Measurements from ENCODE around the gene TDRD5.

Gene TDRD5

GRCh38 chr1:179590671-179591070 lies 961 bp upstream of the TDRD5 start:
- no CpG with 5 or more reads among the region's 11 CpGs for WGBS (ENCODE audit: extremely low coverage, insufficient coverage, low lambda C conversion rate)
- Histone ChIP-seq H3K79me2 (ENCODE audit: control insufficient read depth, insufficient read depth, low read length) (no peaks in the 10 kb centered on the region), H3K27me3 (ENCODE audit: insufficient read depth, low read length, poor library complexity) (no peaks in the 10 kb centered on the region), H3K18ac (ENCODE audit: low read length) (no peak overlapping the region), H2BK15ac (replicated peaks; ENCODE audit: low read depth) (no peak overlapping the region), H3K27ac (ENCODE audit: low read depth, low read length) (no peak overlapping the region), H2AK5ac (ENCODE audit: low read length) (no peak overlapping the region), H4K8ac (ENCODE audit: low read depth, low read length) (no peak overlapping the region), H3K56ac (ENCODE audit: low read length) (no peak overlapping the region), H2BK120ac (ENCODE audit: low read depth, low read length) (no peak overlapping the region), H3K4me1 (ENCODE audit: control insufficient read depth, low read depth, low read length) (no peaks in the 10 kb centered on the region), H3K79me1 (ENCODE audit: low read length) (no peaks in the 10 kb centered on the region), H2BK5ac (ENCODE audit: low read length) (no peak overlapping the region), H3K4me2 (ENCODE audit: low read length) (no peak overlapping the region), H3K9ac (ENCODE audit: low read length) (no peak overlapping the region), H4K5ac (ENCODE audit: low read length) (no peak overlapping the region), H3K36me3 (ENCODE audit: control insufficient read depth, insufficient read depth, low read length) (no peaks in the 10 kb centered on the region), H3K23ac (ENCODE audit: low read length) (no peak overlapping the region), H3K4me3 (ENCODE audit: low read length) (no peak overlapping the region), H3K4ac (ENCODE audit: low read depth, low read length) (no peak overlapping the region)
- no peak for DNase-seq

GRCh38 chr1:179591253-179591591 lies 410 bp upstream of the TDRD5 start:
- no peak overlapping the region for H2BK15ac ChIP-seq (replicated peaks; ENCODE audit: low read depth)
- H3K4me3 ChIP-seq (ENCODE audit: low read length), result no peak overlapping the region
- H3K79me1 ChIP-seq (ENCODE audit: low read length), result no peaks in the 10 kb centered on the region
- H4K5ac ChIP-seq (ENCODE audit: low read length), result no peak overlapping the region
- no peak overlapping the region for H3K18ac ChIP-seq (ENCODE audit: low read length)
- H3K27ac ChIP-seq (ENCODE audit: low read depth, low read length), result no peak overlapping the region
- H4K8ac ChIP-seq (ENCODE audit: low read depth, low read length), result no peak overlapping the region
- no peak overlapping the region for H3K9ac ChIP-seq (ENCODE audit: low read length)
- no peak overlapping the region for H2BK120ac ChIP-seq (ENCODE audit: low read depth, low read length)
- H2AK5ac ChIP-seq (ENCODE audit: low read length), result no peak overlapping the region
- H3K23ac ChIP-seq (ENCODE audit: low read length), result no peak overlapping the region
- H3K79me2 ChIP-seq (ENCODE audit: control insufficient read depth, insufficient read depth, low read length), result no peaks in the 10 kb centered on the region
- no peak for DNase-seq
- no CpG with 5 or more reads among the region's 7 CpGs for WGBS (ENCODE audit: extremely low coverage, insufficient coverage, low lambda C conversion rate)
- H3K4me2 ChIP-seq (ENCODE audit: low read length), result no peak overlapping the region
- H3K4ac ChIP-seq (ENCODE audit: low read depth, low read length), result no peak overlapping the region
- H3K27me3 ChIP-seq (ENCODE audit: insufficient read depth, low read length, poor library complexity), result no peaks in the 10 kb centered on the region
- no peak overlapping the region for H3K56ac ChIP-seq (ENCODE audit: low read length)
- H3K36me3 ChIP-seq (ENCODE audit: control insufficient read depth, insufficient read depth, low read length), result no peaks in the 10 kb centered on the region
- H2BK5ac ChIP-seq (ENCODE audit: low read length), result no peak overlapping the region
- H3K4me1 ChIP-seq (ENCODE audit: control insufficient read depth, low read depth, low read length), result no peaks in the 10 kb centered on the region

- Histone ChIP-seq H3K18ac (ENCODE audit: low read length) (no peak overlapping the region), H3K79me2 (ENCODE audit: control insufficient read depth, insufficient read depth, low read length) (no peaks in the 10 kb centered on the region), H3K79me1 (ENCODE audit: low read length) (no peaks in the 10 kb centered on the region), H3K9ac (ENCODE audit: low read length) (no peak overlapping the region), H2BK15ac (replicated peaks; ENCODE audit: low read depth) (no peak overlapping the region), H3K4me1 (ENCODE audit: control insufficient read depth, low read depth, low read length) (no peaks in the 10 kb centered on the region), H3K4me3 (ENCODE audit: low read length) (no peak overlapping the region), H2BK5ac (ENCODE audit: low read length) (no peak overlapping the region), H3K36me3 (ENCODE audit: control insufficient read depth, insufficient read depth, low read length) (no peaks in the 10 kb centered on the region), H4K5ac (ENCODE audit: low read length) (no peak overlapping the region), H3K27me3 (ENCODE audit: insufficient read depth, low read length, poor library complexity) (no peaks in the 10 kb centered on the region), H2AK5ac (ENCODE audit: low read length) (no peak overlapping the region), H3K23ac (ENCODE audit: low read length) (no peak overlapping the region), H3K56ac (ENCODE audit: low read length) (no peak overlapping the region), H3K4me2 (ENCODE audit: low read length) (no peak overlapping the region), H3K27ac (ENCODE audit: low read depth, low read length) (no peak overlapping the region), H2BK120ac (ENCODE audit: low read depth, low read length) (no peak overlapping the region), H3K4ac (ENCODE audit: low read depth, low read length) (no peak overlapping the region), H4K8ac (ENCODE audit: low read depth, low read length) (no peak overlapping the region)
- no CpG with 5 or more reads among the region's 1 CpG for WGBS (ENCODE audit: extremely low coverage, insufficient coverage, low lambda C conversion rate)
- DNase-seq, result no peak
These were observed 7.0 kb downstream of the TDRD5 start for GRCh38 chr1:179598631-179599030.

GRCh38 chr1:179599623-179600249 lies 8.1 kb downstream of the TDRD5 start:
- Histone ChIP-seq H4K8ac (ENCODE audit: low read depth, low read length) (no peak overlapping the region), H3K4ac (ENCODE audit: low read depth, low read length) (no peak overlapping the region), H3K79me2 (ENCODE audit: control insufficient read depth, insufficient read depth, low read length) (no peaks in the 10 kb centered on the region), H2BK15ac (replicated peaks; ENCODE audit: low read depth) (no peak overlapping the region), H3K4me2 (ENCODE audit: low read length) (no peak overlapping the region), H4K5ac (ENCODE audit: low read length) (no peak overlapping the region), H3K79me1 (ENCODE audit: low read length) (no peaks in the 10 kb centered on the region), H2BK120ac (ENCODE audit: low read depth, low read length) (no peak overlapping the region), H3K4me1 (ENCODE audit: control insufficient read depth, low read depth, low read length) (no peaks in the 10 kb centered on the region), H3K4me3 (ENCODE audit: low read length) (no peak overlapping the region), H2AK5ac (ENCODE audit: low read length) (no peak overlapping the region), H3K36me3 (ENCODE audit: control insufficient read depth, insufficient read depth, low read length) (no peaks in the 10 kb centered on the region), H2BK5ac (ENCODE audit: low read length) (no peak overlapping the region), H3K18ac (ENCODE audit: low read length) (no peak overlapping the region), H3K27ac (ENCODE audit: low read depth, low read length) (no peak overlapping the region), H3K23ac (ENCODE audit: low read length) (no peak overlapping the region), H3K27me3 (ENCODE audit: insufficient read depth, low read length, poor library complexity) (no peaks in the 10 kb centered on the region), H3K56ac (ENCODE audit: low read length) (no peak overlapping the region), H3K9ac (ENCODE audit: low read length) (no peak overlapping the region)
- DNase-seq, result no peak

DNA sequence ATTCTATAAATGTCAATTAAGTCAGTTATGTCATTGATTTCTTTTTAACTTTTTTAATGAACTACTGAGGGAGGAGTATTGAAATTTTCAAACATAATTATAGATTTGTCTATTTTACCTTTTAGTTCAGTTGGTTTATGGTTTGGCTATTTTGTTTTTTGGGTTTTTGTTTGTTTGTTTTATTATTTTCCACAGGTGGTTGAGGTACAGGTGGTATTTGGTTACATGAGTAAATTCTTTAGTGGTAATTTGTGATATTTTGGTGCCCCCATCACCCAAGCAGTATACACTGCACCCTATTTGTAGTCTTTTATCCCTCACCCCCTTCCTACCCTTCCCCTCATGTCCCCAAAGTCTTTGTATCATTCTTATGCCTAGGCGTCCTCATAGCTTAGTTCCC lies 9.5 kb downstream of the TDRD5 start:
- Histone ChIP-seq H3K79me2 (ENCODE audit: control insufficient read depth, insufficient read depth, low read length) (no peaks in the 10 kb centered on the region), H3K56ac (ENCODE audit: low read length) (no peak overlapping the region), H3K27ac (ENCODE audit: low read depth, low read length) (no peak overlapping the region), H3K36me3 (ENCODE audit: control insufficient read depth, insufficient read depth, low read length) (no peaks in the 10 kb centered on the region), H3K4me1 (ENCODE audit: control insufficient read depth, low read depth, low read length) (no peaks in the 10 kb centered on the region), H2AK5ac (ENCODE audit: low read length) (no peak overlapping the region), H3K4me2 (ENCODE audit: low read length) (no peak overlapping the region), H2BK15ac (replicated peaks; ENCODE audit: low read depth) (no peak overlapping the region), H3K9ac (ENCODE audit: low read length) (no peak overlapping the region), H3K79me1 (ENCODE audit: low read length) (no peaks in the 10 kb centered on the region), H4K8ac (ENCODE audit: low read depth, low read length) (no peak overlapping the region), H3K18ac (ENCODE audit: low read length) (no peak overlapping the region), H2BK5ac (ENCODE audit: low read length) (no peak overlapping the region), H3K27me3 (ENCODE audit: insufficient read depth, low read length, poor library complexity) (no peaks in the 10 kb centered on the region), H3K4ac (ENCODE audit: low read depth, low read length) (no peak overlapping the region), H3K23ac (ENCODE audit: low read length) (no peak overlapping the region), H4K5ac (ENCODE audit: low read length) (no peak overlapping the region), H2BK120ac (ENCODE audit: low read depth, low read length) (no peak overlapping the region), H3K4me3 (ENCODE audit: low read length) (no peak overlapping the region)
- WGBS (ENCODE audit: extremely low coverage, insufficient coverage, low lambda C conversion rate), result no CpG with 5 or more reads among the region's 1 CpG
- DNase-seq, result no peak

- Histone ChIP-seq H3K56ac (ENCODE audit: low read length) (no peak overlapping the region), H3K4me1 (ENCODE audit: control insufficient read depth, low read depth, low read length) (no peaks in the 10 kb centered on the region), H3K23ac (ENCODE audit: low read length) (no peak overlapping the region), H2BK5ac (ENCODE audit: low read length) (no peak overlapping the region), H3K27ac (ENCODE audit: low read depth, low read length) (no peak overlapping the region), H4K5ac (ENCODE audit: low read length) (no peak overlapping the region), H4K8ac (ENCODE audit: low read depth, low read length) (no peak overlapping the region), H3K36me3 (ENCODE audit: control insufficient read depth, insufficient read depth, low read length) (no peaks in the 10 kb centered on the region), H3K9ac (ENCODE audit: low read length) (no peak overlapping the region), H3K4ac (ENCODE audit: low read depth, low read length) (no peak overlapping the region), H2BK120ac (ENCODE audit: low read depth, low read length) (no peak overlapping the region), H2BK15ac (replicated peaks; ENCODE audit: low read depth) (no peak overlapping the region), H3K18ac (ENCODE audit: low read length) (no peak overlapping the region), H3K79me2 (ENCODE audit: control insufficient read depth, insufficient read depth, low read length) (no peaks in the 10 kb centered on the region), H3K4me3 (ENCODE audit: low read length) (no peak overlapping the region), H3K4me2 (ENCODE audit: low read length) (no peak overlapping the region), H2AK5ac (ENCODE audit: low read length) (no peak overlapping the region), H3K27me3 (ENCODE audit: insufficient read depth, low read length, poor library complexity) (no peaks in the 10 kb centered on the region), H3K79me1 (ENCODE audit: low read length) (no peaks in the 10 kb centered on the region)
- WGBS (ENCODE audit: extremely low coverage, insufficient coverage, low lambda C conversion rate), result no CpG with 5 or more reads among the region's 3 CpGs
- no peak for DNase-seq
These were observed 20.7 kb downstream of the TDRD5 start for GRCh38 chr1:179612361-179612760.
